ENCODE measurements around the gene GNG4.
"Not testable (repeated sequence)": the region's sequence is repeated elsewhere in the genome, so short reads cannot be mapped to it uniquely, and the experiment has no call there.

Gene GNG4

GRCh38 chr1:235549351-235550139 lies 100.0 kb downstream of the GNG4 start:
- Histone ChIP-seq H4K91ac (ENCODE audit: low read depth, low read length) (no peak overlapping the region), H3K27ac (ENCODE audit: low read depth, low read length) (no peak overlapping the region), H3K18ac (ENCODE audit: low read length) (no peak overlapping the region), H3K4ac (ENCODE audit: low read depth, low read length) (no peak overlapping the region), H4K8ac (ENCODE audit: low read depth, low read length) (no peak overlapping the region), H4K12ac (ENCODE audit: low read depth, low read length) (no peak overlapping the region), H3K14ac (ENCODE audit: low read length) (no peak overlapping the region), H2AK5ac (ENCODE audit: low read length) (no peak overlapping the region), H3K4me3 (ENCODE audit: low read depth, low read length) (no peak overlapping the region), H2AFZ (ENCODE audit: insufficient read depth, low read length, poor library complexity) (no peak overlapping the region), H3K23ac (ENCODE audit: low read length) (no peak overlapping the region), H3K9me3 (ENCODE audit: insufficient read depth, low read depth, low read length) (no peaks in the 10 kb centered on the region), H3K79me2 (ENCODE audit: control insufficient read depth, insufficient read depth, low read length, poor library complexity) (no peaks in the 10 kb centered on the region), H3K79me1 (ENCODE audit: low read length) (no peaks in the 10 kb centered on the region), H3K4me2 (ENCODE audit: low read length) (no peak overlapping the region), H3K4me1 (ENCODE audit: control insufficient read depth in 1 of 2, insufficient read depth in 2 of 2, low read length in 2 of 2) (no peaks in the 10 kb centered on the region), H3K36me3 (ENCODE audit: control insufficient read depth in 1 of 2, insufficient read depth in 2 of 2, low read length in 2 of 2) (no peaks in the 10 kb centered on the region), H3K27me3 (ENCODE audit: insufficient read depth, low read length) (no peaks in the 10 kb centered on the region), H2BK5ac (ENCODE audit: low read depth, low read length, poor library complexity) (no peak overlapping the region), H2BK12ac (ENCODE audit: low read length) (no peak overlapping the region), H2BK120ac (ENCODE audit: insufficient read depth, low read length, poor library complexity) (no peak overlapping the region), H3K9ac (ENCODE audit: low read length) (no peak overlapping the region)
- WGBS (ENCODE audit: extremely low coverage, insufficient coverage, insufficient read length): no CpG with 5 or more reads among the region's 13 CpGs
- no peak for DNase-seq

DNA sequence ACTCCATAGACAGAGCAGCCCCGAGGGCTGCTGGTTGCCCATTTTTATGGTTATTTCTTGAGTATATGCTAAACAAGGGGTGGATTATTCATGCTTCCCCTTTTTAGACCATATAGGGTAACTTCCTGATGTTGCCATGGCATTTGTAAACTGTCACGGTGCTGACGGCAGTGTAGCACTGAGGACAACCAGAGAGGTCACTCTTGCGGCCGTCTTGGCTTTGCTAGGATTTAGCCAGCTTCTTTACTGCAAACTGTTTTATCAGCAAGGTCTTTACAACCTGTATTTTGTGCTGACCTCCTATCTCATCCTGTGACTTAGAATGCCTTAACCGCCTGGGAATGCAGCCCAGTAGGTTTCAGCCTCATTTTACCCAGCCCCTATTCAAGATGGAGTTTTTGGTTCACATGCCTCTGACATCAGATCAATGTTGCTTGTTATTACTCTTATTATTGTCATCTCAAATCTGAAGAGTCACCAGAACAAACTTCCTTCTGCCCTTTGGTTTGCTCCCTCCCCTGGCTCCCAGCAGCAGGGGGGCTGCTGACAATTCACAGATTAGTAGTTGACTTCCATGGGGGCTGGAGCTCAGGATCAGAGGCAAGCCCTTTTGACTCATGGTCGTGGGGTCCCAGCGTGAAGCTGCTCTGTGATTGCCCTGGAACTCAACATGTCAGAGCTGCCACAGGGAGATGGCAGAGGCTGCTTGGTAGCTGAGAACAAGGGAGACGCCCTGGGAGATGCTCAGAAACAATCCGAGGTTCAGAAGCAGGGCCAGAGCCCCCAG lies 103.0 kb downstream of the GNG4 start:
- H3K79me1 ChIP-seq (ENCODE audit: low read length); H3K4me1 ChIP-seq (ENCODE audit: control insufficient read depth in 1 of 2, insufficient read depth in 2 of 2, low read length in 2 of 2); H4K12ac ChIP-seq (ENCODE audit: low read depth, low read length); H3K36me3 ChIP-seq (ENCODE audit: control insufficient read depth in 1 of 2, insufficient read depth in 2 of 2, low read length in 2 of 2); H3K27ac ChIP-seq (ENCODE audit: low read depth, low read length); H3K4me3 ChIP-seq (ENCODE audit: low read depth, low read length); H2BK12ac ChIP-seq (ENCODE audit: low read length); H3K27me3 ChIP-seq (ENCODE audit: insufficient read depth, low read length); H3K4me2 ChIP-seq (ENCODE audit: low read length); H2AFZ ChIP-seq (ENCODE audit: insufficient read depth, low read length, poor library complexity); H3K23ac ChIP-seq (ENCODE audit: low read length); H2AK5ac ChIP-seq (ENCODE audit: low read length); H3K14ac ChIP-seq (ENCODE audit: low read length); H3K9ac ChIP-seq (ENCODE audit: low read length); H3K18ac ChIP-seq (ENCODE audit: low read length); H3K9me3 ChIP-seq (ENCODE audit: insufficient read depth, low read depth, low read length); H3K4ac ChIP-seq (ENCODE audit: low read depth, low read length); H3K79me2 ChIP-seq (ENCODE audit: control insufficient read depth, insufficient read depth, low read length, poor library complexity); H2BK5ac ChIP-seq (ENCODE audit: low read depth, low read length, poor library complexity): not testable (repeated sequence)
- H2BK120ac ChIP-seq (ENCODE audit: insufficient read depth, low read length, poor library complexity): peak overlapping the region; percentile 13
- H4K91ac ChIP-seq (ENCODE audit: low read depth, low read length): peak overlapping the region; percentile 16
- peak; percentile 54 to 72 for DNase-seq
- WGBS (ENCODE audit: extremely low coverage, insufficient coverage, insufficient read length): no CpG with 5 or more reads among the region's 10 CpGs
- H4K8ac ChIP-seq (ENCODE audit: low read depth, low read length): peak overlapping the region; percentile 5

DNA sequence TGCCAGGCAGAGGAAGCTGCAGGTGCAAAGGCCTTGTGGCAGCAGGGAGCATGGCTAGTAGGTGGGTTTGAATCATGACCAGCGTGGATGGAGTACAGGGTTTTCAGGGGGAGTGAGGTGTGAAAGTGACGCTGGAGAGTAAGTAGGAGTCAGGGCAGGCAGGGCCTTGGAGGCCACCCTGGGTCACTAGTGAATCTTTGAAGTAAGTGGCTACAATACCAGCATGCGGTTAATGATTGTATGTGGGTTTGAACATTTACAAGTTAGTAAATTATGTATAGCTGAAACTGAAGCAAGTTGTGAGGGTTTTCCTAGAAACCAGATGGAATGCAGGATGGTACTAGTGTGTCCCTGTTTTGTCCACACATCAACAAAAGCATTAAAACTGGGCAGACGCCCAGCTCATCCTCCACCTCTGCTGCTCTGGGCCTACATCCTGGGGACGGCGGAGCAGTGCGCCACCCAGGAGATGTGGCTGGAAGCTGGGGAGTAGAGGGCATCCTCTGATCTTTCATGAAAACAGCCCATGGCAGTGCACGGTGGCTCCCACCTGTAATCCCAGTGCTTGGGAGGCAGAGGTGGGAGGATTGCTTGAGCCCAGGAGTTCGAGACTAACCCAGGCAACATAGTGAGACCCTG lies 104.2 kb downstream of the GNG4 start:
- Histone ChIP-seq H2BK5ac (ENCODE audit: low read depth, low read length, poor library complexity) (no peak overlapping the region), H4K8ac (ENCODE audit: low read depth, low read length) (no peak overlapping the region), H3K36me3 (ENCODE audit: control insufficient read depth in 1 of 2, insufficient read depth in 2 of 2, low read length in 2 of 2) (no peaks in the 10 kb centered on the region), H3K4me3 (ENCODE audit: low read depth, low read length) (no peak overlapping the region), H4K91ac (ENCODE audit: low read depth, low read length) (no peak overlapping the region), H4K12ac (ENCODE audit: low read depth, low read length) (no peak overlapping the region), H3K79me1 (ENCODE audit: low read length) (no peaks in the 10 kb centered on the region), H3K9me3 (ENCODE audit: insufficient read depth, low read depth, low read length) (no peaks in the 10 kb centered on the region), H3K4me1 (ENCODE audit: control insufficient read depth in 1 of 2, insufficient read depth in 2 of 2, low read length in 2 of 2) (no peaks in the 10 kb centered on the region), H3K14ac (ENCODE audit: low read length) (no peak overlapping the region), H3K9ac (ENCODE audit: low read length) (no peak overlapping the region), H2AK5ac (ENCODE audit: low read length) (no peak overlapping the region), H3K4ac (ENCODE audit: low read depth, low read length) (no peak overlapping the region), H3K27ac (ENCODE audit: low read depth, low read length) (no peak overlapping the region), H2BK120ac (ENCODE audit: insufficient read depth, low read length, poor library complexity) (no peak overlapping the region), H3K79me2 (ENCODE audit: control insufficient read depth, insufficient read depth, low read length, poor library complexity) (no peaks in the 10 kb centered on the region), H3K4me2 (ENCODE audit: low read length) (no peak overlapping the region), H2BK12ac (ENCODE audit: low read length) (no peak overlapping the region), H3K23ac (ENCODE audit: low read length) (no peak overlapping the region), H3K18ac (ENCODE audit: low read length) (no peak overlapping the region), H2AFZ (ENCODE audit: insufficient read depth, low read length, poor library complexity) (no peak overlapping the region), H3K27me3 (ENCODE audit: insufficient read depth, low read length) (no peaks in the 10 kb centered on the region)
- DNase-seq: peak; percentile 23 to 68
- WGBS (ENCODE audit: extremely low coverage, insufficient coverage, insufficient read length): no CpG with 5 or more reads among the region's 9 CpGs

DNA sequence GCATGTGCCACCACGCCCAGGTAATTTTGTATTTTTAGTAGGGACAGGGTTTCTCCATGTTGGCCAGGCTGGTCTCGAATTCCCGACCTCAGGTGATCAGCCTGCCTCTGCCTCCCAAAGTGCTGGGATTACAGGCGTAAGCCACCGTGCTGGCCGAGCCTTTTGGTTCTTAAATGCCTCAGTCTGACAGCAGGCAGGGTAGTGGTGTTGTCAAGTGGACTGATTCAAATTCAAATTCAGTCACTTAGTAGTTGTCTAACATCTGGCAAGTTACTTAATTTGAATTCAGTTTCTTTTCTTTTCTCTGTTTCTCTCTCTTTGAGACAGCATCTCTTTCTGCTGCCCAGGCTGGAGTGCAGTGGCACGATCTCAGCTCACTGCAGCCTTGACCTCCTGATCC lies 106.7 kb downstream of the GNG4 start:
- H2BK120ac ChIP-seq (ENCODE audit: insufficient read depth, low read length, poor library complexity); H3K14ac ChIP-seq (ENCODE audit: low read length); H4K8ac ChIP-seq (ENCODE audit: low read depth, low read length); H3K27ac ChIP-seq (ENCODE audit: low read depth, low read length); H4K91ac ChIP-seq (ENCODE audit: low read depth, low read length); H3K9me3 ChIP-seq (ENCODE audit: insufficient read depth, low read depth, low read length); H3K36me3 ChIP-seq (ENCODE audit: control insufficient read depth in 1 of 2, insufficient read depth in 2 of 2, low read length in 2 of 2); H4K12ac ChIP-seq (ENCODE audit: low read depth, low read length); H2AFZ ChIP-seq (ENCODE audit: insufficient read depth, low read length, poor library complexity); H2BK12ac ChIP-seq (ENCODE audit: low read length); H3K79me2 ChIP-seq (ENCODE audit: control insufficient read depth, insufficient read depth, low read length, poor library complexity); H3K27me3 ChIP-seq (ENCODE audit: insufficient read depth, low read length); H3K4ac ChIP-seq (ENCODE audit: low read depth, low read length); H3K4me2 ChIP-seq (ENCODE audit: low read length); H3K23ac ChIP-seq (ENCODE audit: low read length); H3K79me1 ChIP-seq (ENCODE audit: low read length); H3K9ac ChIP-seq (ENCODE audit: low read length); H2AK5ac ChIP-seq (ENCODE audit: low read length); H2BK5ac ChIP-seq (ENCODE audit: low read depth, low read length, poor library complexity); H3K4me3 ChIP-seq (ENCODE audit: low read depth, low read length); DNase-seq; H3K18ac ChIP-seq (ENCODE audit: low read length); H3K4me1 ChIP-seq (ENCODE audit: control insufficient read depth in 1 of 2, insufficient read depth in 2 of 2, low read length in 2 of 2): not testable (repeated sequence)
- WGBS (ENCODE audit: extremely low coverage, insufficient coverage, insufficient read length): no CpG with 5 or more reads among the region's 7 CpGs
